GM12864 (cell line): ENCODE data around the gene NCOA7.

Experiments used
- DNase-seq: peaks from one replicate; pipeline ENCODE4 v3.0.0-alpha.2; 2011; ENCODE audit warnings: low read depth
- H3K4me3 ChIP-seq: 2 replicates; pipeline ENCODE4 v1.5.1; 2011; ENCODE audit warnings: mild to moderate bottlenecking, low read depth, low read length, control low read depth
- TF ChIP-seq, protein P1 (sequence below): IDR thresholded peaks from 2 replicates; pipeline ENCODE4 v1.5.1; 2011; ENCODE audit warnings: low read depth, mild to moderate bottlenecking, moderate library complexity, low read length, control low read depth, inconsistent platforms; ENCODE audit errors: missing control alignments

The NCOA7 gene

GRCh38 chr6:125836466-125836865 lies 45.7 kb downstream of the NCOA7 start:
- DNase-seq = no peak
- TF ChIP-seq, protein P1, sequence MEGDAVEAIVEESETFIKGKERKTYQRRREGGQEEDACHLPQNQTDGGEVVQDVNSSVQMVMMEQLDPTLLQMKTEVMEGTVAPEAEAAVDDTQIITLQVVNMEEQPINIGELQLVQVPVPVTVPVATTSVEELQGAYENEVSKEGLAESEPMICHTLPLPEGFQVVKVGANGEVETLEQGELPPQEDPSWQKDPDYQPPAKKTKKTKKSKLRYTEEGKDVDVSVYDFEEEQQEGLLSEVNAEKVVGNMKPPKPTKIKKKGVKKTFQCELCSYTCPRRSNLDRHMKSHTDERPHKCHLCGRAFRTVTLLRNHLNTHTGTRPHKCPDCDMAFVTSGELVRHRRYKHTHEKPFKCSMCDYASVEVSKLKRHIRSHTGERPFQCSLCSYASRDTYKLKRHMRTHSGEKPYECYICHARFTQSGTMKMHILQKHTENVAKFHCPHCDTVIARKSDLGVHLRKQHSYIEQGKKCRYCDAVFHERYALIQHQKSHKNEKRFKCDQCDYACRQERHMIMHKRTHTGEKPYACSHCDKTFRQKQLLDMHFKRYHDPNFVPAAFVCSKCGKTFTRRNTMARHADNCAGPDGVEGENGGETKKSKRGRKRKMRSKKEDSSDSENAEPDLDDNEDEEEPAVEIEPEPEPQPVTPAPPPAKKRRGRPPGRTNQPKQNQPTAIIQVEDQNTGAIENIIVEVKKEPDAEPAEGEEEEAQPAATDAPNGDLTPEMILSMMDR = no peak
- no peak overlapping the region for H3K4me3 ChIP-seq

DNA sequence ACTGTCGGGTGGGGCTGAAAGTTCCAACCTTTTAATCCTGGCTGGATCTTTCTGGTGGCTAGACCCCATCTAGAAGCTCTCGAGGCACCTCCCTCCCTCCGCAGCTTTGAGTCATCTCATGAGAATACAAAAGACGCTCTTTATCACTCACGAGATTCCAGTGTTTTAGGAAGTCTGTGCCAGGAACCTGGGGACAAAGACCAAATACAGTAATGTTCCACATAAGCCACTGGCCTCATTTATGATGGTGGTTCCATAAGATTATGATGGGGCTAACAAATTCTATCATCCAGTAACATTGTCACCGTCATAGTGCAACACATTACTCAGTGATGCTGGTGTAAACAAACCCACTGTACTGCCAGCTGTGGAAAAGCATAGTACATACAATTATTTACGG lies 48.7 kb downstream of the NCOA7 start:
- no peak for DNase-seq
- H3K4me3 ChIP-seq = no peak overlapping the region
- TF ChIP-seq, protein P1 = no peak

DNA sequence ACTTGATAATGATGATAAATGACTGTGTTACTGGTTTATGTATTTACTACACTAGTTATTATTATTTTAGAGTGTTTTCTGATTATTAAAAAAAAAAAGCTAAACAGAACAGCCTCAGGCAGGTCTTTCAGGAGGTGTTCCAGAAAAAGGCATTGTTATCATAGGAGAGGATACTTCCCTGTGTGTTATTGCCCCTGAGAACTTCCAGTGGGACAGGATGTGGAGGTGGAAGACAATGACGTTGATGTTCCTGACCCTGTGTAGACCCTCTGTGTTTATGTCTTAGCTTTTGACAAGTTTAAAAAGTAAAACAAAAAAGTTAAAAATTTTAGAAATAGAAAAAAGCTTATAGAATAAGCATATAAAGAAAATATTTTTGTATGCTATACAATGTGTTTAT lies 49.1 kb downstream of the NCOA7 start:
- no peak overlapping the region for H3K4me3 ChIP-seq
- no peak for DNase-seq
- TF ChIP-seq, protein P1 = no peak

DNA sequence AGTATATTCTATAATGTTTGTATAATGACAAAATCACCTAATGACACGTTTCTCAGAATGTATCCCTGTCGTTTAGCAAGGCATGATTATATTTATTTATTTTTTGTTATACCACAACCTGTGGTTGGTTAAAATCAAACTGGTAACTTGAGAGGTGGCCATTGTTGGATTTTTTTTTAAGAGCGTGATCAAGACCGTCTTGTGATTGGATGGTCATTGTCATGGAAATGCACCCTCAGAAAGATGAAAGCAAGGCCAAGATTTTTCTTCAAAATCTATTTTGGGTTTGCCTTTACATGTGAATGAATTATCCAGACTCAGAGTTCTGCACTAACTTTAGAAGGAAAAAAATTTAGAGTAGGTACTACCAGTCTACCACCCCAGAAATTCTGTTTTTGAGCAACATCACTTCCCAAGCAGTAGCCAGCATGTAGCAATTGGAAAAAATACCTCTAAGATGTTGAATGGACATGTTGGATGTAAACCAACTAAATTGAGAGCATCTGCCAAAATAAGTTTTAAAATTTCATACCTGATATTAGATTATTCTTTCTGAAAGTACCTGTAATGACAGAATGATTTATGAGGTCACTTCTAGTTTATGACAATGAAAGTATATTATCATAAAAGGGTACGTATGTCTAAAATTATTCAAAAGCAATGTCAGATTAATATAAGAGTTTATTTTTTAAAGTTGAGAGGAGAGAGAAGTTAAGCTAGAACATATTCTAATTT lies 50.8 kb downstream of the NCOA7 start:
- no peak overlapping the region for H3K4me3 ChIP-seq
- TF ChIP-seq, protein P1 = no peak
- no peak for DNase-seq

DNA sequence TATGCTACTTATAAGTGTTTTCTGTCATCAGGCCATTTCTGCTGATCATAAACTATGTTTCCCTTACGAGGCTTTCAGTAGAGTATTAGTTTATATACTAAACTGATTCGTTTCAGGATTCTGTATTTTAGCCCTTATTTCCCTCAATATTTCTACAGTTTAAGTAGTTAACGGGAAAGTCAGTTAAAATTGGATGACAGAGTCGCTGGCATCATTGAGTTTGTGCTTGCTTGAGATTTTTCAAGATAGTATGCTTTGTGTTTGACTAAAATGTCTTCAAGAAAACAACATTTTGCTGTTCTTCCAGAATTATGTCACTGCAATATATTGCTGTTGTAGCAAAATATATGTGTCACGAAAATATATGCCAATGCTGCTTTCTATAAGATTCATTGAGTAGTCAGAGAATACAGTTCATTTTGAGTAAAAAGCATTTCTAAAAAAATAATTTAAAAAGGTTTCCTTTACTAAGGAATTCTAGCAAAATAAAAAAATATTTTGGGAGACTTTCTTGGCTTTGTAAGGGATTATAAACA lies 51.4 kb downstream of the NCOA7 start:
- no peak for DNase-seq
- no peak overlapping the region for H3K4me3 ChIP-seq
- TF ChIP-seq, protein P1 = no peak

GRCh38 chr6:125843593-125843992 lies 52.8 kb downstream of the NCOA7 start:
- H3K4me3 ChIP-seq = no peak overlapping the region
- no peak for DNase-seq

More at GRCh38 chr6:125843593-125843992, 52.8 kb downstream of the NCOA7 start:
- TF ChIP-seq, protein P1 = no peak
